Esophagus (tissue), 2 donors: Measurements from ENCODE around the gene HOXB7. TPM values are rescaled to one million over a fixed set of nuclear protein-coding genes. Genes with fewer than 3 reads are reported as not detected.

ENCODE experiments used
- H3K27ac ChIP-seq, 2 donors: one replicate each; pipeline ENCODE4 v1.5.1; 2013; ENCODE audit warnings: low read depth in 2 of 2, mild to moderate bottlenecking in 2 of 2, inconsistent platforms in 1 of 2, low read length in 1 of 2, moderate library complexity in 1 of 2
- H3K27me3 ChIP-seq, 2 donors: one replicate each; pipeline ENCODE4 v1.6.1; 2013; ENCODE audit warnings: low read length in 2 of 2, control low read depth in 1 of 2, mild to moderate bottlenecking in 1 of 2; ENCODE audit not compliant: insufficient read depth in 2 of 2, control insufficient read depth in 1 of 2
- H3K36me3 ChIP-seq, 2 donors: one replicate each; pipeline ENCODE4 v1.6.1; 2013; ENCODE audit warnings: low read length in 1 of 2; ENCODE audit not compliant: control insufficient read depth in 2 of 2, insufficient read depth in 2 of 2
- H3K4me1 ChIP-seq, 2 donors: one replicate each; pipeline ENCODE4 v1.6.1; 2013; ENCODE audit warnings: low read length in 1 of 2; ENCODE audit not compliant: control insufficient read depth in 2 of 2, insufficient read depth in 2 of 2
- H3K4me3 ChIP-seq, 2 donors: one replicate each; pipeline ENCODE4 v1.5.1; 2013; ENCODE audit warnings: low read length in 2 of 2, mild to moderate bottlenecking in 2 of 2, low read depth in 1 of 2, moderate library complexity in 1 of 2
- H3K9me3 ChIP-seq, 2 donors: one replicate each; pipeline ENCODE4 v1.6.1; 2013; ENCODE audit warnings: mild to moderate bottlenecking in 2 of 2, low read depth in 1 of 2, low read length in 1 of 2, moderate library complexity in 1 of 2; ENCODE audit not compliant: control insufficient read depth in 2 of 2, insufficient read depth in 1 of 2
- WGBS, 2 donors: extraction: QIAGEN DNeasy Blood & Tissue Kit; methylation state at CpG; one replicate each; pipeline ENCODE4 v1.1.7; 2013; 5-methylcytosine and 5-hydroxymethylcytosine counted together
- polyA plus RNA-seq, 2 donors: library from polyadenylated mRNA; stranded (reverse); fragments of 200-250 nt; gene quantifications; one replicate each; pipeline ENCODE4 v1.2.3, GENCODE V29; 2013
- donor health status: healthy with polysubstance abuse.
- donor health status: Bipolar disorder and iron deficiency.

The HOXB7 gene
- polyA plus RNA-seq, 2 donors, result 0.27 to 0.39 TPM

DNA sequence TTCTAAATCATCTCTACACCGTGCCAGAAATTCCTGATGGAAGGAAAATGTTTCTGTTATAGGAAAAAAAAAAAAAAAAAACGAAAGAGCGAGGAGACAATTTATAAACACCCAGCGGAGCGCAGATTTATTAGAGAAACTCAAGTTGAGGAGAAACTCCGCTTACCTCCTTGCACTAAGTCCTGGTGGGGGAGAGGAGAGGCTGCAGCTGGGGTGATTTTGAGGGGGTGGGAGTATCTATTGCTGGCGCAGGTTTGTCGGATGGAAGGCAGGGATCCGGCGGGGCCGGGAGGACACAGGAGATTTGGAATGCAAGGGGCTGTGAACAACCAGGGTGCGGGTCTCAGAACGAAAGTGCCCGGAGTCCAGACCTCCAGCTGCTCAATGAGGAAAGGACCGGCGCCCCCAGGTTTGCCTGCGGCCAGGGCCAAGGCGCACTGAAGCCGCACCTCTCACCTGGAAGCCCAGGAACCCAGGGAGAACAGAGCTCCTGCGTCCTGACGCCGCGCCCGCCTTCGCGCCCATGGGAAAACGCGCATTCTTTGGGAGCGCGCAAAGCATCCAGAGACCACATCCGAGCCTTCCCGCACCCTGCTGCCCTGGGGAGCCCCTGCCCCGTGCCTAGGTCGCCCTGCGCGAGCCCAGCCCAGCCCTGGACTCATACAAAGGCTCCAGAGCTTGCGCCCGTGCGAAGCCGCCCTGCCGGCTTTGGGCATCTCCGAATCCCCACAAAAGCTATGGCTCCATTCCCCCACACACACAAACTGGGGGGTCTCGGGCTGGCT lies 6.8 kb upstream of the HOXB7 start:
- WGBS, 2 donors, result 13 to 18% methylated on average over 35 to 43 of the region's 43 CpGs
- peaks cover 16 to 58% of the 10 kb centered on the region in 2 donors for H3K27me3 ChIP-seq

DNA sequence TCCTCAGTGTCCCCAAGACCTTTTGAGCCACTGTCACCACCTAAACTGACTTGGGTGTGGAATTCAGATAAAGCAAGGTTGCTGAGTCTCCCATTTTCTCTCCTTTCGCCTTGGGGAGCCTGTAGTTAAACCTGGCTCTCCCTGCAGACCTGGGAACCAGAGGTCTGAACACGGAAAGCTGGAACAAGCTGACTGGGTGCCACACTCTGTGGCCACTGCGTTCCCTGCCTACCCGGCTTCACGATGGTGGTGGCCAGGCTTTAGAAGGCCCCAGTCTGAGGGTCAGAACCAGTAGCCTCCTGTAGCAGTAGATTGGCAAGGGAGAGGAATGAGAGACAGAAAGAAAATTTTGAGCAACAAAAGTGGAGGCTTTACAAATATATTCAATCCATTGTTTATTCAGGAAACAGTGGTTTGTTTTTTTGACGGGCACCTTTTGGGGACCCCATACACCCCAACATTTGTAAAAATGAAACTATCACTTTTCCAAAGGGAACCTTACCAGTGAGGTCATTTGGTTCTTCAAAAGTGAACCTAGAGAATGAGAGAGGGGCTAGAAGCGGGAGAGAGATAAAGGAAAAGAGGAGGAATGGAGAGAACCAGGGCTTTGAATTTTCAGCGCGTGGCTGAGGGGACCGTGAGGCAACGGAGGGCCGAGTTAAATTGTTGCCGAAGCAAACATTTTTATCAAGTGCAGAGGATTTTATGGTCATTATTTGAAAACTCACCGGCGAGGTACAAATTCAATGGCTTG lies 6.1 kb upstream of the HOXB7 start:
- peaks cover 16 to 61% of the 10 kb centered on the region in 2 donors for H3K27me3 ChIP-seq
- WGBS, 2 donors, result 20 to 27% methylated on average over 15 of the region's 15 CpGs
- peaks cover 4% of the 10 kb centered on the region in 2 donors for H3K4me1 ChIP-seq

More for the DNA sequence above, 6.8 kb upstream of the HOXB7 start:
- Histone ChIP-seq H3K36me3 (no peaks in the 10 kb centered on the region), H3K27ac (no peak overlapping the region), H3K9me3 (no peaks in the 10 kb centered on the region), H3K4me1 (peaks cover 4% of the 10 kb centered on the region in 2 donors), H3K4me3 (no peak overlapping the region)

DNA sequence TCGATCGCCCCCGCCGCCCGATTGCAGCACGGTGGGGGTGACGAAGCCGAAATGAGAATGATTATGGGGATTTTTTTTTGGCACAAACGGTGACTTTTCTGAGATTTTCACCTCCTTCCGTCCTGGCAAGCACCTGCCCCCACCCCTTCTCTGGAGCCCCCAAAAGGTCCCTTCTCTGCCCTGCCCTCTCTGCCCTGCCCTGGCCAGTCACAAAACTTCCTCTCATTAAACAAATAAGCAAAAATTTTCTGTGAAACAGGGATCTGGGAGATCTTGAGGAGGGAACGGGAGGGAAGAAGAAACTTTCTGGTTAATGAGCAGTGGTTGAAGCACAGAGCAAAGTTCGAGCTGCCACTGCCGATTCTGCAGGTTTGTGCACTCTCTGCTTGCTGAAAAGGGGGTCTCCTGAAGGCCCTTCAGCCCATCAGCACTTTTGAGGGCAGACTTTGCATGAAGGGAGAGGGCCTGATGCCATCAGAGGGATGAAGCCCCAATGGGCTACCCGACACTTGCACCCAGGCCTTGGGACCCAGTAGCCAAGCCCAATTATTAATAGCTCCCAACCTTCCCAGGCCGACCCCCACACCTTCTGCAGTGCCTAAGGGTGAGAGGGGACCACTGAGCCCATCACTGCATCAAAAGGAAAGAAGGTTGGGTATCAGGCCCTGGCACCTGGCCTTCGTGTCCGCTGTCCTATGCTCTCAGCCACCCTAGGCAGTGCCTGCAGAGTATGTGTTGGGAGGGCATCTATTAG lies 5.3 kb upstream of the HOXB7 start:
- Histone ChIP-seq H3K9me3 (no peaks in the 10 kb centered on the region), H3K27me3 (peaks cover 16 to 59% of the 10 kb centered on the region in 2 donors), H3K4me3 (no peak overlapping the region), H3K27ac (no peak overlapping the region), H3K36me3 (no peaks in the 10 kb centered on the region), H3K4me1 (peaks cover 4% of the 10 kb centered on the region in 2 donors)
- WGBS, 2 donors, result 23 to 25% methylated on average over 17 of the region's 17 CpGs

More for the DNA sequence above, 6.1 kb upstream of the HOXB7 start:
- no peak overlapping the region for H3K4me3 ChIP-seq
- no peak overlapping the region for H3K27ac ChIP-seq
- no peaks in the 10 kb centered on the region for H3K36me3 ChIP-seq
- no peaks in the 10 kb centered on the region for H3K9me3 ChIP-seq

DNA sequence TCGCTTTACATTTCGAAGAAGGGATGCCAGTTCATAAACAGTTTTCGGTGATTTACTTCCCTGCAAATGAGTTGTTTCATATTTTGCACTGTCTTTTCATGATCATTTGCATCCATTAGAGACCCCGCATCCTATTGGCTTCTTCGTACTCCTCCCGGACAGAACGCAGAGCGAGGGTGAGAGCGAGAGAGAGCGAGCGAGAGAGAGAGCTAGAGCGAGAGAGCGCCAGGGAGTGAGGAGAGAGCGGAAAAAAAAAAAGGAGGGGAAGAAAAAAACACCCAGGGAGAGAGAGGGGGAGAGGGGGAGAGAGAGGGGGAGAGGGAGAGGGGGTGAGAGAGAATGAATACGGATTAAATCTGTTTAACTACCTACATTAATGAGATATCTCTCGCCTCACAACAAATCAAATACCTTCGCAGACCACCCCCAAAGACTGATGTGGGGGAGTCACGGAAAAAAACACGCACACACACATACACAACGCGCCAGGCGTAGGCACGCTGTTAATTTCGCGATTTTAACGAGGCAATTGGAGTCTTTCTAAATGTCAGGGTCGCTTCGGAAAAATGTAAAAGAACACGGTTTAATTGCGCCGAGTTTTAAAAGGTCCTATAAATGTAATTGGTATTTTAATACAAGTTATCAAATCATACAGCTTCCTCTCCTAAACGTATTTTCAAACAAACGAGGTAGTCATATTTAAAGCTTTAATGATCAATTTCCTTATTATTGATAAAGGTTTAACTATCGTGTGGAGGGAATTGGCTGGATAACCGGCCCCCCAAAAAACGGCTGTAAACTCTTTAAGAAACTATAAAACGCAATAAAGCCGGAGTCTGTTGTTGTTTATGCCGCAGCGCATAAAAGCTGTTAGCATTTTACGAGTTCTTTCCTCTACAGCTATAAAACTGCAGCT lies 4.5 kb upstream of the HOXB7 start, which contains the start of gene HOXB8:
HOXB8 (minus strand) TSS at position 246 of the 916 bp plus-strand sequence. CDS start 588 bp downstream, outside the sequence.
- Histone ChIP-seq H3K4me1 (peaks cover 4 to 8% of the 10 kb centered on the region in 2 donors), H3K36me3 (no peaks in the 10 kb centered on the region), H3K9me3 (no peaks in the 10 kb centered on the region), H3K27ac (no peak within 1 kb of the TSS), H3K27me3 (peaks cover 14 to 59% of the 10 kb centered on the region in 2 donors), H3K4me3 (no peak within 1 kb of the TSS)
- 15 to 20% methylated on average over 40 to 41 of the region's 41 CpGs for WGBS, 2 donors

DNA sequence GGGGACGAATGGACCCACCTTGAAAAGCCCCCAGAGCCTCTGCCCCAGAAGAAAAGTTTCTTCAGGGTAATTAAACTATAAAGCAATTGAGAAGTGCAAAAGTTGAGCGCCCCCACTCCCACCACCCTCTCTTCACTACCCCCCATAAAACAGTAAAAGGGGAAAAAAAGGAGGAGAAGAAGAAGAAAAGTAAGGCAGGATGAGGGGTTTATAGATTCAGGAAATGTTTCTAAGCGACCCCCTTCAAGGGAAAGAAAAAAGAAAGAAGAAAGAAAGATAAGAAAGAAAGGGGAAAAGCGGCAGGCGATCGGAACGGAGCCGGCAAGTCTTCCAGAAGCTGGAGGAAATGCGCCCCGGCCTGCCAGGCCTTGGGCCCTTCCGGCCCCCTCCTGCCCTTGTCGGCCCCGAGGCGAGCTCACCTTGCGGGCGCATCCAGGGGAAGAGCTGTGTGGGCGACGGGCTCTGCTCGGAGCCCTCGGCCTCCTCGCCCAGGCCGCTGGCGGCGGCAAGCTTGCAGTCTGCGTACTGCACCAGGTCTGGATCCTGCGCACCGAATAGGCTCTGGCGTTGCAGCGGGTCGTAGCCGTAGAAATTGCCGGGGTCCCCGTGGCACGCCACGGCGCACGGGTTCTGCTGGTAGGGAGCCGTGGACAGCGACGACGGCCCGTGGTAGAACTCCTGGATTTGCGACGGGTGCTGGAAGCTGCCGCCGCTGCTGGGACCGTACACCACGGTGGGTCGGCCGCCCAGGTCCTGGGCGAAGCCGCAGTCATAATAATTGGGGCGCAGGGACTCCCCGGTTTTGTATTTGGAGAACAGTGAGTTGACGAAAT lies 3.3 kb upstream of the HOXB7 start:
- H3K27ac ChIP-seq, result no peak overlapping the region
- H3K36me3 ChIP-seq, result no peaks in the 10 kb centered on the region
- H3K27me3 ChIP-seq, result peaks cover 14 to 63% of the 10 kb centered on the region in 2 donors
- peaks cover 6 to 11% of the 10 kb centered on the region in 2 donors for H3K4me1 ChIP-seq
- 7% methylated on average over 52 to 55 of the region's 55 CpGs for WGBS, 2 donors
- H3K4me3 ChIP-seq, result no peak overlapping the region
- no peaks in the 10 kb centered on the region for H3K9me3 ChIP-seq

DNA sequence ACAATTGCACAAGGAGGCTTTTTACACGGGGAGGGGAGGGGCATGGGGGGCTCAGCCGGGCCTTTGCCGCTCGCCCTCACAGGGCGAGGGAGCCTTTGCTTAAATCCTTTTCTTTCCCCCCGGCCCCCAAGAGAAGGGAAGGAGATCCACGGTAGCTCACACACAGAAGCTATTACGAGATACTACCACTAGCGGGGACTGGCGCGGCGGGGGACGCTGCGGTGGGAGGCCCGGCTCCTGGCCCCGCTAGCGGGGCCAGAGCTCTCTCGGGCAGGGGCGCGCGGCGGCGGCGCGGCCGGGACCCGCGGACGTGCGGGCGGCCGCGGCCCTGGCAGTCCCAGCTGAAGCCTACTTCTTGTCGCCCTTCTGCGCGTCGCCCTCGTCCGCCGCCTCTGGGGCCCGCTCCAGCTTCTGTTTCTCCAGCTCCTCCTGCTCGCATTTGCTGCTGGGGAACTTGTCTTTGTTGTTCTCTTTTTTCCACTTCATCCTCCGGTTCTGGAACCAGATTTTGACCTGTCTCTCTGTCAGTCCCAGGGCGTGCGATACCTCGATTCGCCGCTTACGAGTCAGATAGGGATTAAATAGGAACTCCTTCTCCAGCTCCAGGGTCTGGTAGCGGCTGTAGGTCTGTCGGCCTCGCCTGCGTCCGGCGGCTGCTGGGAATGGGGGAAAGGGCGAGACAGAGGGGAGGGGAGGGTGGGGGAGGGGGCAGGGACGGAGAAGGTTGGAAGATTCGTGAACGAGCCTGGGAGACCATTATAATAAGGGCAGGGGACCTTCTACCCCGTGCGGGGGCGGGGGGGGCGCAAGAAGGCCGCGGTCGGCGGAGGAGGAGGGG lies 2.3 kb upstream of the HOXB7 start:
- H3K27ac ChIP-seq, result no peak overlapping the region
- H3K9me3 ChIP-seq, result no peaks in the 10 kb centered on the region
- H3K4me1 ChIP-seq, result peaks cover 6 to 11% of the 10 kb centered on the region in 2 donors
- no peaks in the 10 kb centered on the region for H3K36me3 ChIP-seq
- WGBS, 2 donors, result 3 to 4% methylated on average over 65 to 67 of the region's 67 CpGs
- peaks cover 14 to 60% of the 10 kb centered on the region in 2 donors for H3K27me3 ChIP-seq
- H3K4me3 ChIP-seq, result peak overlapping the region in 1 of 2 donors; percentile 16

DNA sequence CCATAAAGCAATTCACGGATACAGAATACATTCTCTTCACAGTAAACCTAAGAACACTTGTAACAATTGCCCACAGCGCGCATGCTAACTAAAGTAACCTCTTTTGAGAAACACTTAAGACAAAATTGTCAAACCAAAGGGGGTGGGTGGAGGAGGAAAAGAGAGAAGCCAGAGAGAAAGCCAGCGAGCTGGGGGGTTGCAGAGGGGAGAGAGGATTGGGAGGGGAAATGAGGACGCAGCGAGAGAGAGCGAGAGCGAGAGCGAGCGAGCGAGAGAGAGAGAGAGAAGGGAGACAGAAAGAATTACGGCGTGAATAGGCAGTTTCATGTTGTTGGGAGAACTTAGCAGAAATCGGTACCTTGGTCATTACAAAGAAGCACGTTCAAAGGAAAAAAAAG lies 1.6 kb upstream of the HOXB7 start:
- 1 to 6% methylated on average over 15 of the region's 15 CpGs for WGBS, 2 donors
- Histone ChIP-seq H3K36me3 (no peaks in the 10 kb centered on the region), H3K9me3 (no peaks in the 10 kb centered on the region), H3K27me3 (peaks cover 10 to 56% of the 10 kb centered on the region in 2 donors), H3K4me1 (peaks cover 6 to 11% of the 10 kb centered on the region in 2 donors), H3K4me3 (peak overlapping the region in 1 of 2 donors; percentile 16), H3K27ac (no peak overlapping the region)
